IPS-18c (cell line): Measurements from ENCODE around the gene SOX8.
"Not testable (repeated sequence)": the region's sequence is repeated elsewhere in the genome, so short reads cannot be mapped to it uniquely, and the experiment has no call there.

Experiments
- H3K4me3 ChIP-seq: 2 replicates; pipeline ENCODE4 v1.7.0; 2013; ENCODE audit warnings: low read depth, mild to moderate bottlenecking, low read length, moderate library complexity; ENCODE audit not compliant: insufficient read depth
- H3K9me3 ChIP-seq: one replicate; pipeline ENCODE4 v1.6.1; 2013; ENCODE audit warnings: mild to moderate bottlenecking, low read length, moderate library complexity; ENCODE audit not compliant: control insufficient read depth, insufficient read depth

Gene SOX8

DNA sequence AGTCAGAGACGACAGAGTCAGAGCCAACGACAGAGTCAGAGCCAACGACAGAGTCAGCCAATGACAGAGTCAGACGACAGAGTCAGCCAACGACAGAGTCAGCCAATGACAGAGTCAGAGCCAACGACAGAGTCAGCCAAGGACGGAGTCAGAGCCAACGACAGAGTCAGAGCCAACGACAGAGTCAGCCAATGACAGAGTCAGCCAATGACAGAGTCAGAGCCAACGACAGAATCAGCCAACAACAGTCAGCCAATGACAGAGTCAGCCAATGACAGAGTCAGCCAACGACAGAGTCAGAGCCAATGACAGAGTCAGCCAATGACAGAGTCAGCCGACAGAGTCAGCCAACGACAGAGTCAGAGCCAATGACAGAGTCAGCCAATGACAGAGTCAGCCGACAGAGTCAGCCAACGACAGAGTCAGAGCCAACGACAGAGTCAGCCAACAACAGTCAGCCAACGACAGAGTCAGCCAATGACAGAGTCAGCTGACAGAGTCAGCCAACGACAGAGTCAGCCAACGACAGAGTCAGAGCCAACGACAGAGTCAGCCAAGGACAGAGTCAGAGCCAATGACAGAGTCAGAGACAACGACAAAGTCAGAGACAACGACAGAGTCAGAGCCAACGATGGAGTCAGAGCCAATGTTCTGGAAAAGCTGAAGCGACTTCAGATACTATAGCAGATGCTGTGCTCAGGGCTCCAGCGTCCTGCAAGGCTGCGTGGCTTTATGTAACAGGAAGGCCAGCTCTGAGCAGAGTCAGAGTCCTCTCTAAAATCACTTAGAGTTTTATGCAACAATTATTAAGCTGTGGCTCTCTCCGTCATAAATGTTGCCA is 30.6 kb upstream of the SOX8 start:
- not testable (repeated sequence) for H3K9me3 ChIP-seq, H3K4me3 ChIP-seq

DNA sequence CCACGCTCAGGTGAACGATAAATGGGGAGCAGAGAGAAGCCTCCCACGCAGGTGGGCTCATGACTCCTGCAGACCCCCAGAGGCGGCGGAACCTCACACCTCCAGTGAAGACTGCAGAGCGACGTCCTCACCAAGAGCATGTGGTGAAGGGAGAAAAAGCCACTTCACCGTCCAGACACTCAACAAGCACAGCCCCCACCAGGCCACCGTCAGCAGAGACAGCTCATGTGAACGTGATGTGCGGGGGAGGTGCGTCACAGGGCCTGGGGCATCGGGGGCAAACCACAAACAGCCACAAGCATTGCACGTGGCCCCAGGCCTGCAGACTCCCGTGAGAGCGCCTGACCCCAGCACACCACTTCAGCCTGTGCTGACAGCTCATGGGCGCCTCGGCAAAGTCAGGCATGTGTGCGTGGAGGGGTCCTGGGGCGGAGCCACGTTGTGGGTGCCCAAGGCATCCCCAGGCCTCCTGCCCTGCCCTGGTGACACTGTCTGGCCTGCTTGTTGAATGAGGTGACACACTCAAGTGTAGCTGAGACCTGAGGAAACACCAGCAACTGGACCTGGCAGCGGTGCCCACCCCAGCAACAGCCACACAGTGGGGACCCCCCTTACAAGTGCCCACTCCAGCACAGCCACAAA is 29.8 kb upstream of the SOX8 start:
- no peaks in the 10 kb centered on the region for H3K9me3 ChIP-seq
- no peak overlapping the region for H3K4me3 ChIP-seq

DNA sequence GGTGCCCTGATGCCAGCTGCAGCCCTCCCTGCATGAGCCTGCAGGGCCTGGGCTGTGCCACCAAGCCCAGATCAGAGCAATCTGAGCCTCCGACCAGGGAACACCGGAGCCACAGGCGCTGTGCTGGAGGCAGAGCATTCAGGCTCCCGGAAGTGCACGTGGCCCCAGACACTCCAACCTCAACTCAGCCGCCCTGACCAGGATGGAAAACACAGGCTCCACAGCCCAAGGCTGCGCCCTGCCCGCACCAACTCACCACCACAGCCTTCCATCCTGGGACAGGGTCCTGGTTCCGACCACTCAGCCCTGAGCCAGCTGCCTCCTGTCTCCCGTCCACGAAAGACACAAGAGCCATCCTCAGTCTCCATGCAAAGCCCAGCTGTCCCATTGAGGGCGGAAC is 29.2 kb upstream of the SOX8 start:
- no peak overlapping the region for H3K4me3 ChIP-seq
- no peaks in the 10 kb centered on the region for H3K9me3 ChIP-seq

DNA sequence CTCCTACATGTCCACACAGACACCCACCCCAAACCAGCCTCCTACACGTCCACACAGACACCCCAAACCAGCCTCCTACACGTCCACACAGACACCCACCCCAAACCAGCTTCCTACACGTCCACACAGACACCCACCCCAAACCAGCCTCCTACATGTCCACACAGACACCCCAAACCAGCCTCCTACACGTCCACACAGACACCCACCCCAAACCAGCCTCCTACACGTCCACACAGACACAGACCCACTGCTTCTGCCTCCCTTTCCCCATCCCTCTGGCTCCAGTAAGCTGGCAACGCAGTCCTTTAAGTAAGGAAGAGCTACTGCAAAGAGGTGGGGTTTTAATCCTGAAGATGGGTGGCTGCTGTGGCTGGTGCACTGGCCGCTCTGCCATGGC is 27.8 kb upstream of the SOX8 start:
- H3K4me3 ChIP-seq, H3K9me3 ChIP-seq: not testable (repeated sequence)

DNA sequence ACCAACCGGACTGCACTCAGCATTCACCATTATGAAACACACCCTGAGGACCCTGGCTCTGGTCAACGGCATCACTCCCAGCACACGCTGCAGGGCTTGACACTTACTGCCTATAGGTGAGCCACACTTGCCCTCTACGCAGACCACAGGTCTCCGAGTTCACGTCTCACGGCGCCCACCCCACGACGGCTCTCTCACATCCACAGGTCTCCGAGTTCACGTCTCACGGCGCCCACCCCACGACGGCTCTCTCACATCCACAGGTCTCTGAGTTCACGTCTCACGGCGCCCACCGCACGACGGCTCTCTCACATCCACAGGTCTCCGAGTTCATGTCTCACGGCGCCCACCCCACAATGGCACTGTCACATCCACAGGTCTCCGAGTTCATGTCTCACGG is 25.8 kb upstream of the SOX8 start:
- H3K9me3 ChIP-seq, H3K4me3 ChIP-seq: not testable (repeated sequence)

DNA sequence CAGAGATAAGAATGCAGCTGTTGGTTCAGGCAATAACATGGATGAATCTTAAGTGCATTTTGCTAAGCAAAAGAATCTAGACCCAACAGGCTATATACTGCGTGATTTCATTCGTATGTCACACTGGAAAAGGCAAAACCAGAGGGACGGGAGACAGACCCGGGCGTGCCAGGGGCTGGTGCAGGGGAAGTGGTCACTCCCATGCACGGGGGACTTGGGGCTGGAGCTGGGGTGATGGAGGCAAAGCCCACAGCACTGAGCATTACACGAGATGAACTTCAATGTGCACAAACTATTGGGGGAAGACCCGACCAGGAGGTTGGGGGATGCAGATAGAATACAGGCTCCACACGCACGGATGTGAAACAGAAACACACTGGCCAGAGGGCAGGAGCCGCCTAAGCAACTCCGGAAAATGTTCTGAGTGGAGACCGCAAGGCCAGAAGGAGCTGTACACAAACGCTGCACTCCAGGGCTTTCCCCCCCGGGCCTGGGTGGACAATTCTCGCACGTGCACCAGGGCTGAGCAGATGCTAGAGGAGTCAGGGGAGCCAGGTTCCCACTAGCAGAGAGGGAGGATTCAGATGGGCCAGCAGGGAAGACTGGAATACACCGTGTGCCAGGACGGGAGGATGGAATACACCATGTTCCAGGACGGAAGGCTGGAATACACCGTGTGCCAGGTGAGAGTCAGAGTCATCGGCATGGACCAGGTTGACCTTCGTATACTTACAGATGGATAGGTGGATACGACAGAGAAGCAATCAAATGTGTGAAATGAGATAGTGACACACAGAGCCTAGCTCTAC is 22.1 kb upstream of the SOX8 start:
- Histone ChIP-seq H3K4me3 (no peak overlapping the region), H3K9me3 (no peaks in the 10 kb centered on the region)

DNA sequence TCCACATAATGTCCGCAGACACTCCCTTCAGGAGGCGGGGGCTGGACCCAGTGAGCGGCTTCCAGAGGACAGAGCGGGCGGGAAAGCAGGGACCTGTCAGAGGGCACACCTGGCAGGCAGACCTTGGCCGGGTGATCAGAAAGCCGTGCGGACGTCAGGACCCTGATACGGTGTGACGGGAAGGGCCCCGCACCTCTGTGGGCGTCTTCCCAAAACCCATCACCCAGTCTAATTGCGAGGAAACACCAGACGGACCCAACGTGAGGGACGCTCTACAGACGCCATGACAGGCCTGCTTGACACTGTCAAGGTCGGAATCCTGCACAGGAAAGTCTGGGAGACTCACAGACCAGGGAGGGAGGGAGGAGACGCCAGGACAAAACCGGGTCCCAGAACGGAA is 19.2 kb upstream of the SOX8 start:
- peaks cover 2% of the 10 kb centered on the region for H3K9me3 ChIP-seq

DNA sequence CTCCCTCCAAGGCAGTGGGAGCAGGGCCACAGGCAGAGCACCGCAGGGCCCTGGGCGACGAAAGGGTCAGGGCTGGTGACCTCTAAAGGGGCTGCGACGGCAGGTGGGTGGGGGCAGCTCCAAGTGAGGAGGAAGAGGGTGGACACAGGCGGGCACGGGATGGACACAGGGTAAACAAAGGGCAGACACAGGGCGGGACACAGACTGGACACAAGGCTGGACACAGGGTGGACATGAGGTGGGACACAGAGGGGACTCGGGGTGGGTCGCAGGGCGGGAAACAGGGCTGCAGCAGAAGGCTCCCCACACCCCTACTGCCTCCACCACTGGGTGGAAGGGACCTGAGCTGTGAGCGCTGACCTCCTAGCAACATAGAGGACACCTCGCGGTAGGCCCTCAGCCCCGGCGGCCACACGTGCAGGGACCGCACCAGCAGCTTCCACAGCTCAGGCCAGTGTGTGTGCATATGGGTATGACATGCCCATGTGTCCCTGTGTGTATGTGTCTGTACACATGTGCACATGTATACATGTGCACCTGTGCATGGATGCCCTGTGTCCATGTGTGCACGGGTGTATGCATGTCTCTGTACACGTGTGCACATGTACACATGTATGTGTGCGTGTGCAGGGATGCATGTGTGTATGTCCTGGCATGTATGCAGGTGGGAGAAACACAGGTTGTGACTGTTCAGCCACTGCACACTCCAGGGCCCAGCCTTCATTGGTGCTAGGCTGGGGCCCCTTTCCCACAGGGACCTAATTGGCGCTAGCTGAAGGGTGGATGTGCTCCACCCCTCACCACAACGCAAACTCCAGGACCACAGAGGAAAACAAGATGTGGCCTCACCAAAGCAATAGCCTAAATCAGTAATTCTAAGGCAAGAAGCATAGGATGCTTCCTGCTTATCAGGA is 18.4 kb upstream of the SOX8 start:
- H3K9me3 ChIP-seq, result peaks cover 2% of the 10 kb centered on the region

More for the DNA sequence above, 19.2 kb upstream of the SOX8 start:
- no peak overlapping the region for H3K4me3 ChIP-seq

DNA sequence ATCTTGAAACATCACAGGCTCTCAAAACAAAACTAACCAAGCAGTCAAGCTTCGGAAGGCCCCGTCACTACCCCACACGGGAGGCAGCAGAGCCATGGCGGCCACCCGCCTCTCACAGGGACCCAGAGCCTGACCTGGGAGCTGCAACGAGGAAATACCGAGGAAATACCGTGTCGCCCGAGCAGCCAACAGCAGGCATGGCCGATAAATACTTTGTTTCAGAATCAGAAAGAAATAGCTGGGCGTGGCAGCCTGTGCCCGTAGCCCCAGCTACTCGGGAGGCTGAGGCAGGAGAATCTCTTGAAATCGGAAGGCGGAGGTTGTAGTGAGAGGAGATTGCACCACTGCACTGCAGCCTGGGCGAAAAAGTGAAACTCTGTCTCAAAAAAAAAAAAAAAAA is 17.7 kb upstream of the SOX8 start:
- Histone ChIP-seq H3K4me3 (no peak overlapping the region), H3K9me3 (peaks cover 2% of the 10 kb centered on the region)

More for the DNA sequence above, 18.4 kb upstream of the SOX8 start:
- no peak overlapping the region for H3K4me3 ChIP-seq

DNA sequence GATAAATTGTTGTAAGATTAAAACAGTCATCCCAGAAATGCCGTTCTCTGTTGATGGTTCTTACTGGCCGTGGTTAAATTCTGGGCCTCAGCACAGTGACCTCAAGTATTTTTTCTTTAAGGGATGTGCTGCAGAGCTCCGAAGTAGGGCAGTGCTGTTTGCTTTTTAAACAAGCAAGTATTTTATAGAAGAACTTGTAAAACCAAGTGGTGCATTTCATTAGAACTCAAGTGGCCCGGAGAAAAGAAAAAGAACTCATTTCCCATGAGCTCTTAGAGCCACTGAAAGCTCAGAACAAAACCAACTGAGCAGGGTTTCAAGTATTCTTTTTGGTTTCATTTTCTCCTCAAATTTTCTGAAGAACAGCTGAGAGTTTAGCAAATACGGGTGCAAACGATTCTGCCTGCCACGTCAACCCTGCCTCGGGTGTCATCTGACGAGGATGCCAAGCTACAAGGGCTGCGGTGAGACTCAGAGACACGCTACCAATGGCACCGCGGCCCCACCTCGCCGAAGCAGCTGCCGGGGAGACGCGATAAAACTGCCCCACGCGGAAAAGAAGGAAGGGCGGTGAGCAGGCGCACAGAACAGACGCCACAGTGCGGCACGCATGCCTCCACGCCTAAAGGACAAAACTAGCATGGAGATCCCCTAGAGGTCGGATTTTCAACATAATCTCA is 17.1 kb upstream of the SOX8 start:
- no peak overlapping the region for H3K4me3 ChIP-seq

DNA sequence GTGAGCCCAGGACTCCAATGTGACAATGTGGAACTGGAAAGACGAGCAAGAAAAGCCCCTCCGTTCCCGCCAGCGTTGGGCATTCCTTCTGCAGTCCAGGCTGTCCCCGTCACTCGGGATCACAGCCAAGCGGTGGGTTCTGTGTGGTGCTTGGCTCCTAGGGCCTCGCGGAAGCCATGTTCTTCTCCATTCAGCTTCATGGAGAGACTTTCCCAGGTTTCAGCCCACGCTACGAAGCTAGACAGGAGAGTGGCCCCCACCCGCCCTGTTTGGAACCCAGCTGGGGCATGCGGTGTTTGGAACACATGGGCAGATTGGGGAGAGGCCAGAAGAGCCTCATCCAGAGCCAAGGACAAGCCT is 16.6 kb upstream of the SOX8 start:
- Histone ChIP-seq H3K4me3 (no peak overlapping the region), H3K9me3 (peaks cover 2% of the 10 kb centered on the region)

More for the DNA sequence above, 17.1 kb upstream of the SOX8 start:
- peaks cover 2% of the 10 kb centered on the region for H3K9me3 ChIP-seq

DNA sequence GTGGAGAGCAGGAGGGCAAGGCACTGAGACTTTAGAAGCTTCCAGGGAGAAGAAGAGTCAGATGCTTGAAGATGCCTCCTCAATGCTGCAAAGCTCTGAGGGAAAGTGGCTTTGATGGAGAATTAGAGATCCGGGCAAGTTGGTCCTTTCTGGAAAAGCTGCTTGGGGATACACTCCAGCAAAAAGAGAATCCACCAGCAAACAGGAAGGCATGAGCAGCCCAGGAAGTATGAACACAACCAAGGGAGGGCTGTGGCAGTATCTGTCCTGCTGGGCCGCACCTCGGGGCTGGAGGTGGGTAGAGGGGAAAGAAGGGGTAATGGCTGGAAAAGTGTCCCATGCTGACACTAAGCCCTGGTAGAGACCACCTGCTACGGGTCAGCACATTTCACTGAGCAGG is 16.1 kb upstream of the SOX8 start:
- H3K4me3 ChIP-seq, result no peak overlapping the region

DNA sequence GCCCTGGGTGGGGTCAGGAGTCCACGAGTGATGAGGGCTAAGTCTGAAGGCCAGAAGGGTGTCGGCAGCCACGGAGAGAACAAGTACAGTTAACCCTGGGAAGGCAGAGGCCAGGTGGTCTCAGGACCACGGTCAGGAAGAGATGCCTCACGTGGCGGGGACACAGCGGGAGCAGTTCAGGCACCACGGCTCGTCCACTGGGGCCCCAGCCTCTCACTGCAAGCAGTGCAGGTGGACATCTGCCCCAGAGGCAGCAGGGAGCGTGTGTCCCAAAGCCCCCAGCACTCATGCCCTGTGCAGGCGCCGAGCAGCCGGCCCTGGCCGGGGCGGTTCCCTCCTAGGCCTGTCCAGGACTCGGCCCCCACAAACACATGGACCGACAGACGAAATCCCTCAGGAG is 15.5 kb upstream of the SOX8 start:
- H3K9me3 ChIP-seq, result peaks cover 2% of the 10 kb centered on the region

More for the DNA sequence above, 16.1 kb upstream of the SOX8 start:
- H3K9me3 ChIP-seq, result peaks cover 2% of the 10 kb centered on the region

DNA sequence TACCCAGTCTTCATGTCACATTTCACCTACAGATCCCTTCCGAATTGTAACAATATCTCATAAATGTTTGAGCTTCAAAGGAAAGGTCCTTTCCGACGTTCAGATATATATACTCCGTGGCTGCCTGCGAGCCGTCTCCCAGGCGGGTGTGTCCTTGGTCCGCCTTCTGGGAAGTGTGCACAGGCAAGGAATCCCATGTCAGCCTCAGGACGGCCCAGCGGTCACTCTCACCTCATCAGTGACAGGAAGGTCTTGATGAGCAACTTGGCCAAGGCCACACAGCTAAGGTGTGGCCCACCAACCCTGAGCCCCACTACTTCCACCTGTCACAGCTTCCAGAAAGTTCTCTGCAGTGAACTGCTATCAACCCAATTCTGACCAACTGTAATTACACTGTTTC is 15.1 kb upstream of the SOX8 start:
- H3K4me3 ChIP-seq, result no peak overlapping the region
- peaks cover 4% of the 10 kb centered on the region for H3K9me3 ChIP-seq

More for the DNA sequence above, 15.5 kb upstream of the SOX8 start:
- no peak overlapping the region for H3K4me3 ChIP-seq

DNA sequence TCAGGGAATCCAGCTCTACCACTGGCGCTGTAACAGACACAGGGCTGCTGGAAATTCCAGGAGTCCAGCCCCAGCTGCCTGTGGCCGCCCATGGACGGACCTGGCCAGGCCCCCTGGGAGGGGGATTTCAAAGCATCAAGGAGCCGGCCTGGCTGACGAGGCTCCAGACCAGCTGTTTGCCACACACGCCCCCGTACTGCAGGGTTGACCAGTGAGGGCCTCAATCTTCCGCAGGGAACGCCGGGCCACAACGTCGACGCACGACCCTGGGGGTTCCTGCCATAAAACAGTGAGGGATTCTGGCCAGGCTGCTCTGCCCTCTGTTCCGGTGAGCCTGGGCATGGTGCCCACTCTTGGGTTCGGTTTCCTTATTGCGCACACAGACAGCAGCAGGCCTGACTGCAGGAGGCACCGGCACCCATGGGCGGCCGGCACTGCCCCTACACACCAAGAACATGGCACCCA is 14.5 kb upstream of the SOX8 start:
- Histone ChIP-seq H3K9me3 (peaks cover 4% of the 10 kb centered on the region), H3K4me3 (no peak overlapping the region)

DNA sequence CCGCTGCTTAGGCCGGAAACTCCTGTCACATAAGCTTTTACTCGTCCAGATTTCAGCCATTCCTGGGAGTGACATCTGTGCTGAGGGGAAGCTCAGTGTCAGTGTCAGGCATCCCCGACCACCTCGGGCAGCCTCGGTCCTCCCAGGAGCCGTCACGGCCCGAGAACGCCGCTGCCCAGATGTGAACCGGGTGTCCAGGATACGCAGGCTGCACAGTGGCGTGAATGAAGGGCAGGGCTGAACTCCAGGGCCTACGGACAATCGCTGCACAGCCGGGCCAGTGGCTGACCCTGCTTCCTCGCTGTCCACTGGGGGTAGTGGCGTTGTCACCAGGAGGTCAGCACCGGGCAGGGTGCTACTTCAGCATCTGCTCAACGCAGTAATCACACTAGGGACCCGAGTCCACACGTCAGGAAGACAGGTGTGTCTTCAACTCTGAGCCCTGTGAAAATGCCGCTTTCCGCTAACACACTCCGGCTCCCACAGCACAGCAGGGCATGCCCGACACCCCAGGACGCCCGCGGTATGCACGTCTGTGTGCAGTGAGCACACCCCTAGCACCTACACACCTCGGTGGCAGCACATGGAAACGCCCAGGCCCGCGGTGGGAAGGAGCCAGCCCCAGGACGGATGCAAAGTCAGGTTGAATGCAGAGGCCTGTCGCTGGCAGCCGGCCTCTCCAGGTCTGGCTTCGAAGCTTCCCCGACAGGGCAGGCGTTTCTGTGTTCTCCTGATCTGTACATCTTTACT is 13.8 kb upstream of the SOX8 start:
- H3K4me3 ChIP-seq, result no peak overlapping the region
- H3K9me3 ChIP-seq, result peaks cover 4% of the 10 kb centered on the region
